Measurements from ENCODE around the gene NSUN2. TPM values are rescaled to one million over a fixed set of nuclear protein-coding genes. Genes with fewer than 3 reads are reported as not detected.
"Not testable (repeated sequence)": the region's sequence is repeated elsewhere in the genome, so short reads cannot be mapped to it uniquely, and the experiment has no call there.

The NSUN2 gene
- total RNA-seq, 5 donors from 2014 or later (not counting 1 experiment from before 2014, with no cell fraction given), result 60.8 to 90.9 (median 68.7) TPM

DNA sequence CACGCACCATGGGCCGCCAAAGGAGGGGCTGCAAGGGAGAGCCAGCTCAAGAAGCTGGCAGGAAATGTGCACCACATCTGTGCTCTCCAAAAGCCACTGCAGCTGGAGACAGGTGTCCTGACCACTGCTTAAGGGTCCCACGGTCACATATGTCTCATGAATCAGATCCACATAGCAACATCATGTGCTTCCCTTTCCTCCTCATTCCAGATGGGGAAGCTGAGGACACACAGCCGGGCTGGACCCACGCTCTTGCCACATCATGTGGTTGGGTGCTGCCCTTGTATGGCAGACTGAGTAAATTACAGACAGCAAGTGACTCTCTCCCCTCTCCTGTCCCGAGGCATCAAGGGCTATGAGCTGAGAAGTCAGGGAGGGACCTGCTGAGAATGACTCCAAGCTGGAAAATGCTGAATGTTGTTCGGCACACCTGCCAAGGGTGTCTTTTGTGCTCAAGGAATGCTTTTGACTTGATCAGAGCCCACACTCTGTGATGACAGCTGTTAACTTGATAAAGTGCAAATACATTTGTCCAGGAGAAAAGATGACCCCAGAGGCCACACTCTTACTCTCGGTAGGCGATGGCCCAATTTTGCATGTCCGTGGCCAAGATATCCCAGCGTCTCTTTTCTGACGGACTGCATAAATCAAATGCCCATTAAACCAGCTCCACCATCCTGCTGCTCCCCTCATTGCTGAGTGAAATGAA is 58.2 kb downstream of the NSUN2 start:
- H3K4me1 Mint-ChIP-seq, result no peaks in the 10 kb centered on the region
- H3K27ac Mint-ChIP-seq, result no peak overlapping the region

GRCh38 chr5:6574111-6574510 is 58.7 kb downstream of the NSUN2 start:
- 75% methylated on average over 11 of the region's 11 CpGs for WGBS (ENCODE audit: insufficient coverage)
- H3K9me3 ChIP-seq, result no peaks in the 10 kb centered on the region
- Mint-ChIP-seq H3K9me3 (no peaks in the 10 kb centered on the region), H3K4me3 (no peak overlapping the region), H3K4me1 (no peaks in the 10 kb centered on the region), H3K36me3 (no peaks in the 10 kb centered on the region), H3K27ac (no peak overlapping the region), H3K27me3 (peaks cover 13 to 21% of the 10 kb centered on the region in 2 donors)
- ChIA-PET CTCF (interaction anchor here in 1 of 2 donors (0.6 kb wide), 1 partner anchor 37 kb away, joined by 3 read pairs; no protein-coding TSS in a partner anchor), POLR2A (no interaction called here)
- peaks cover 0 to 39% of the 10 kb centered on the region in 2 experiments for H3K27me3 ChIP-seq (replicated peaks in 1 of 2; ENCODE audit: control insufficient read depth in 2 of 2, extremely low read depth in 1 of 2, insufficient read depth in 2 of 2, low read length in 1 of 2)
- no peaks in the 10 kb centered on the region for H3K36me3 ChIP-seq (ENCODE audit: control insufficient read depth in 2 of 2, extremely low read depth in 1 of 2, insufficient read depth in 1 of 2, low read length in 1 of 2)
- no peak overlapping the region for H3K4me3 ChIP-seq (ENCODE audit: control insufficient read depth in 1 of 2, extremely low read depth in 1 of 2, low read length in 1 of 2)
- no peaks in the 10 kb centered on the region for H3K4me1 ChIP-seq (ENCODE audit: control insufficient read depth in 1 of 2, extremely low read depth in 1 of 2, insufficient read depth in 2 of 2, low read length in 2 of 2)
- H3K27ac ChIP-seq (ENCODE audit: low read length), result no peak overlapping the region
- ATAC-seq (replicated peaks in 1 of 4) (no peak), DNase-seq (no peak)

More for the DNA sequence above, 58.2 kb downstream of the NSUN2 start:
- Histone ChIP-seq H3K9me3 (no peaks in the 10 kb centered on the region), H3K36me3 (ENCODE audit: control insufficient read depth in 2 of 2, extremely low read depth in 1 of 2, insufficient read depth in 1 of 2, low read length in 1 of 2) (no peaks in the 10 kb centered on the region), H3K4me1 (ENCODE audit: control insufficient read depth in 1 of 2, extremely low read depth in 1 of 2, insufficient read depth in 2 of 2, low read length in 2 of 2) (no peaks in the 10 kb centered on the region), H3K4me3 (ENCODE audit: control insufficient read depth in 1 of 2, extremely low read depth in 1 of 2, low read length in 1 of 2) (no peak overlapping the region), H3K27me3 (replicated peaks in 1 of 2; ENCODE audit: control insufficient read depth in 2 of 2, extremely low read depth in 1 of 2, insufficient read depth in 2 of 2, low read length in 1 of 2) (peaks cover 0 to 42% of the 10 kb centered on the region in 2 experiments), H3K27ac (ENCODE audit: low read length) (no peak overlapping the region)
- POLR2A ChIA-PET, result no interaction called here
- CTCF ChIA-PET, result interaction anchor here in 1 of 2 donors (0.6 kb wide), 1 partner anchor 37 kb away, joined by 3 read pairs; no protein-coding TSS in a partner anchor
- ATAC-seq (replicated peaks in 1 of 4) (no peak), DNase-seq (no peak)
- Mint-ChIP-seq H3K36me3 (no peaks in the 10 kb centered on the region), H3K9me3 (no peaks in the 10 kb centered on the region), H3K4me3 (no peak overlapping the region), H3K27me3 (peaks cover 13 to 22% of the 10 kb centered on the region in 2 donors)
- WGBS (ENCODE audit: insufficient coverage), result 74% methylated on average over 9 of the region's 12 CpGs

DNA sequence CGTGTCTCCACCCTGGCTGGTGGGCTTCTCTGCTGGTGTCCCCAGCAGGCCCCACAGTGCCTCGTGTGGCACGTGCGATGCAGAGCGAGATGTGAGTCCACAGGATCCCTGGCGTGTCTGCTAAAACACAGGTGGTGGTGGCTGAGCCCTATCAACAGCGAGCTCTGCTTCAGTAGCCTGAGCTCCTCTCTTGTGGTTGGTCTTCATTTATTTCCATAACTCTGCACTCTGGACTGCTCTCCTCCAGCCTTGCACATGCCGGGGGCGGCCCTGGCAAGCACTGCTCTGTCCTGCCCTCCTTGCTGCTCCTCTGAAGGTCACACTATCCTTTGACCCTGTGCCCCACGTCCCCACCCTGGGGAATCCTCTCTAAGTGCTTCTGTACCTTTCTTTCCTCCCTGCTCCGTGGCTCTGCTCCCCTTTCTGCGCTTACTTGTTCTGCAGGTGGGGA is 59.2 kb downstream of the NSUN2 start:
- H3K27ac ChIP-seq (ENCODE audit: low read length), result no peak overlapping the region
- WGBS (ENCODE audit: insufficient coverage), result 63% methylated on average over 9 of the region's 12 CpGs
- peaks cover 0 to 35% of the 10 kb centered on the region in 2 experiments for H3K27me3 ChIP-seq (replicated peaks in 1 of 2; ENCODE audit: control insufficient read depth in 2 of 2, extremely low read depth in 1 of 2, insufficient read depth in 2 of 2, low read length in 1 of 2)
- no peak overlapping the region for H3K4me3 ChIP-seq (ENCODE audit: control insufficient read depth in 1 of 2, extremely low read depth in 1 of 2, low read length in 1 of 2)
- no peaks in the 10 kb centered on the region for H3K4me1 Mint-ChIP-seq
- H3K36me3 ChIP-seq (ENCODE audit: control insufficient read depth in 2 of 2, extremely low read depth in 1 of 2, insufficient read depth in 1 of 2, low read length in 1 of 2), result no peaks in the 10 kb centered on the region
- no peaks in the 10 kb centered on the region for H3K36me3 Mint-ChIP-seq
- H3K4me3 Mint-ChIP-seq, result no peak overlapping the region
- POLR2A ChIA-PET, result no interaction called here
- H3K9me3 ChIP-seq, result no peaks in the 10 kb centered on the region
- H3K4me1 ChIP-seq (ENCODE audit: control insufficient read depth in 1 of 2, extremely low read depth in 1 of 2, insufficient read depth in 2 of 2, low read length in 2 of 2), result no peaks in the 10 kb centered on the region
- CTCF ChIA-PET, result no interaction called here
- H3K9me3 Mint-ChIP-seq, result no peaks in the 10 kb centered on the region
- peaks cover 15 to 24% of the 10 kb centered on the region in 2 donors for H3K27me3 Mint-ChIP-seq
- no peak for DNase-seq
- no peak overlapping the region for H3K27ac Mint-ChIP-seq
- ATAC-seq (replicated peaks in 1 of 4), result no peak

GRCh38 chr5:6572825-6573380 is 59.9 kb downstream of the NSUN2 start:
- H3K4me3 ChIP-seq (ENCODE audit: control insufficient read depth in 1 of 2, extremely low read depth in 1 of 2, low read length in 1 of 2), result no peak overlapping the region
- H3K27ac ChIP-seq (ENCODE audit: low read length), result no peak overlapping the region
- no peak overlapping the region for H3K4me3 Mint-ChIP-seq
- no peaks in the 10 kb centered on the region for H3K4me1 ChIP-seq (ENCODE audit: control insufficient read depth in 1 of 2, extremely low read depth in 1 of 2, insufficient read depth in 2 of 2, low read length in 2 of 2)
- H3K27me3 ChIP-seq (replicated peaks in 1 of 2; ENCODE audit: control insufficient read depth in 2 of 2, extremely low read depth in 1 of 2, insufficient read depth in 2 of 2, low read length in 1 of 2), result peaks cover 0 to 30% of the 10 kb centered on the region in 2 experiments
- no peaks in the 10 kb centered on the region for H3K36me3 ChIP-seq (ENCODE audit: control insufficient read depth in 2 of 2, extremely low read depth in 1 of 2, insufficient read depth in 1 of 2, low read length in 1 of 2)
- WGBS (ENCODE audit: insufficient coverage), result 82% methylated on average over 13 of the region's 21 CpGs
- POLR2A ChIA-PET, result no interaction called here
- H3K9me3 ChIP-seq, result no peaks in the 10 kb centered on the region
- H3K36me3 Mint-ChIP-seq, result no peaks in the 10 kb centered on the region
- H3K27me3 Mint-ChIP-seq, result peaks cover 14 to 25% of the 10 kb centered on the region in 2 donors
- DNase-seq, result no peak
- CTCF ChIA-PET, result no interaction called here
- no peak for ATAC-seq (replicated peaks in 1 of 4)
- H3K9me3 Mint-ChIP-seq, result no peaks in the 10 kb centered on the region
- H3K27ac Mint-ChIP-seq, result no peak overlapping the region
- H3K4me1 Mint-ChIP-seq, result no peaks in the 10 kb centered on the region

DNA sequence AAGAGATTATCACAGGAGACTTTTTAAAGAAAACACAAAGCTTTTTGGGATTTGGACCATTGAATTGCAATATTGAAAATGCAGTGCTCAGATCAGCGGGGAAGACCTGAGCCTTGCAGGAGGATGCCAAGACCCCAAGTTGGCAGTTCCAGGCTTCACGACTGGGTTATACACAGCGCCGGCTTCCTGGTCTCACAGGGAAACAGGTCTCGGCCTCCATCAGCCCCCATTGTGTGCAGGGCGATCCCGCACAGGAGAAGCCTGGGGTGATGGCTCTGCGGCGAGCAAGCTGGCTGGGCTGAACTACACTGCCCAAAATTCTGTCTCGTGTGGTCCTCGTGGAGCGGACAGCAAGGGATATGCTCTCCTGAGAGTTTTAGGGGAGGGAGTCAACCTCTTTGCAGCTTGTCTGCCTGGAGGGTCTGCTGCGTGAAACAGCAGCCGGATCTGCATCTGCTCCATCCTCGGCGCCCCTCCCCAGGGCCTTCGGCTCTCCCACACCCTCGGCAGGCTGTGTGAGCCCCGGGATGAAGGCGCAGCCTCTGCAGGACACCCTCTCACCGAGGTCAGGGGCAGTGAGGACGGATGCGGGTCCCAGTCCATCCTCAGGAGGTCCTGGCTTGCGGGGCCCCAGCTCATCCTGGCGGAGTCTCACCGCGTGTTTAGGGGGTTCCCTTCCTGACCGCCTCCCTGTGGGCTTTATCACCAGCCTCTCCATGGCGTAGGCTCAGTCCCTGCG is 60.6 kb downstream of the NSUN2 start:
- Mint-ChIP-seq H3K27ac (no peak overlapping the region), H3K36me3 (no peaks in the 10 kb centered on the region), H3K4me3 (no peak overlapping the region), H3K9me3 (no peaks in the 10 kb centered on the region), H3K27me3 (peaks cover 14 to 21% of the 10 kb centered on the region in 2 donors), H3K4me1 (no peaks in the 10 kb centered on the region)
- H3K4me1 ChIP-seq (ENCODE audit: control insufficient read depth in 1 of 2, extremely low read depth in 1 of 2, insufficient read depth in 2 of 2, low read length in 2 of 2), result no peaks in the 10 kb centered on the region
- ChIA-PET POLR2A (no interaction called here), CTCF (interaction anchor here in 1 of 2 donors (0.7 kb wide), 1 partner anchor 958 kb away, joined by 7 read pairs; no protein-coding TSS in a partner anchor)
- WGBS (ENCODE audit: insufficient coverage), result 83% methylated on average over 28 of the region's 30 CpGs
- no peak overlapping the region for H3K27ac ChIP-seq (ENCODE audit: low read length)
- peaks cover 0 to 26% of the 10 kb centered on the region in 2 experiments for H3K27me3 ChIP-seq (replicated peaks in 1 of 2; ENCODE audit: control insufficient read depth in 2 of 2, extremely low read depth in 1 of 2, insufficient read depth in 2 of 2, low read length in 1 of 2)
- no peaks in the 10 kb centered on the region for H3K36me3 ChIP-seq (ENCODE audit: control insufficient read depth in 2 of 2, extremely low read depth in 1 of 2, insufficient read depth in 1 of 2, low read length in 1 of 2)
- ATAC-seq (replicated peaks in 1 of 4) (no peak), DNase-seq (no peak)
- no peaks in the 10 kb centered on the region for H3K9me3 ChIP-seq
- H3K4me3 ChIP-seq (ENCODE audit: control insufficient read depth in 1 of 2, extremely low read depth in 1 of 2, low read length in 1 of 2), result no peak overlapping the region

GRCh38 chr5:6571607-6572006 is 61.2 kb downstream of the NSUN2 start:
- 75% methylated on average over 2 of the region's 2 CpGs for WGBS (ENCODE audit: insufficient coverage)
- H3K36me3 ChIP-seq (ENCODE audit: control insufficient read depth in 2 of 2, extremely low read depth in 1 of 2, insufficient read depth in 1 of 2, low read length in 1 of 2); H3K9me3 ChIP-seq; H3K4me1 ChIP-seq (ENCODE audit: control insufficient read depth in 1 of 2, extremely low read depth in 1 of 2, insufficient read depth in 2 of 2, low read length in 2 of 2); H3K27ac ChIP-seq (ENCODE audit: low read length); H3K9me3 Mint-ChIP-seq; H3K4me3 Mint-ChIP-seq; H3K36me3 Mint-ChIP-seq; H3K4me3 ChIP-seq (ENCODE audit: control insufficient read depth in 1 of 2, extremely low read depth in 1 of 2, low read length in 1 of 2); H3K27ac Mint-ChIP-seq; ATAC-seq (replicated peaks in 1 of 4); DNase-seq; POLR2A ChIA-PET; H3K4me1 Mint-ChIP-seq: not testable (repeated sequence)
- CTCF ChIA-PET, result interaction anchor here in 1 of 2 donors (0.7 kb wide), 1 partner anchor 957 kb away, joined by 7 read pairs; no protein-coding TSS in a partner anchor
- peaks cover 0 to 26% of the 10 kb centered on the region in 2 experiments for H3K27me3 ChIP-seq (replicated peaks in 1 of 2; ENCODE audit: control insufficient read depth in 2 of 2, extremely low read depth in 1 of 2, insufficient read depth in 2 of 2, low read length in 1 of 2)
- H3K27me3 Mint-ChIP-seq, result peaks cover 18 to 27% of the 10 kb centered on the region in 2 donors

Data from T-cell (primary cell).